Neural cell (in vitro differentiated cells): Measurements from ENCODE around the gene PSMA2. TPM values are rescaled to one million over a fixed set of nuclear protein-coding genes. Genes with fewer than 3 reads are reported as not detected.

Source experiments
- polyA plus RNA-seq: library from polyadenylated mRNA; depleted of rRNA; stranded (reverse); fragments of >200 nt; gene quantifications from 2 replicates; pipeline ENCODE4 v1.2.3, GENCODE V29; 2014

PSMA2 gene
- polyA plus RNA-seq, 1 donor from 2014 or later: 225 TPM

Other genes starting within 250 kb of the PSMA2 start
- gene C7orf25, start 20.1 kb downstream of the PSMA2 start, polyA plus RNA-seq: 3.9 and 5.0 TPM in 2 replicates
- 186 and 193 TPM in 2 replicates for gene MRPL32, start 202 bp upstream of the PSMA2 start, polyA plus RNA-seq
- 11.7 and 13.8 TPM in 2 replicates for gene HECW1, start 180.5 kb upstream of the PSMA2 start, polyA plus RNA-seq